K562 (cell line): Measurements from ENCODE around the gene MICU1. TPM values are rescaled to one million over a fixed set of nuclear protein-coding genes. Genes with fewer than 3 reads are reported as not detected.

Experiments used
- E2F5 ChIP-seq: sonication (generic); formaldehyde crosslinking; IDR thresholded peaks from 2 replicates; pipeline ENCODE4 v1.8.0; 2022; ENCODE audit warnings: mild to moderate bottlenecking, missing genetic modification reagents
- EP300 ChIP-seq: IDR thresholded peaks from 2 replicates; pipeline ENCODE4 v1.6.1; 2012; ENCODE audit warnings: low read length, improper control_type of control experiment
- FOXP1 ChIP-seq: sonication (generic); formaldehyde crosslinking; IDR thresholded peaks from 2 replicates; pipeline ENCODE4 v1.8.0; 2022; ENCODE audit warnings: mild to moderate bottlenecking, missing genetic modification reagents
- HDAC3 ChIP-seq: fragments of 450-650 bp; IDR thresholded peaks from 2 replicates; pipeline ENCODE4 v1.6.1; 2018; ENCODE audit warnings: borderline replicate concordance, mild to moderate bottlenecking, moderate library complexity; ENCODE audit not compliant: partially characterized antibody
- HNRNPLL ChIP-seq: fragments of 200-400 bp; formaldehyde crosslinking; IDR thresholded peaks from 2 replicates; pipeline ENCODE4 v1.6.1; 2017; ENCODE audit warnings: low read length, low read depth, mild to moderate bottlenecking; ENCODE audit not compliant: poor library complexity, severe bottlenecking
- MTF1 ChIP-seq: fragments of 250-450 bp; sonication (Bioruptor Pico); IDR thresholded peaks from 2 replicates; pipeline ENCODE4 v1.9.0; 2021; ENCODE audit warnings: moderate library complexity, mild to moderate bottlenecking, inconsistent platforms, borderline replicate concordance
- NR1H2 ChIP-seq: sonication (generic); formaldehyde crosslinking; IDR thresholded peaks from 2 replicates; pipeline ENCODE4 v1.4.0; 2020; ENCODE audit warnings: mild to moderate bottlenecking, missing genetic modification reagents
- POLR2B ChIP-seq: fragments of 450-650 bp; IDR thresholded peaks from 2 replicates; pipeline ENCODE4 v1.6.1; 2018; ENCODE audit warnings: low read depth; ENCODE audit not compliant: partially characterized antibody
- REST ChIP-seq, 2 experiments: fragments of 450-650 bp; formaldehyde crosslinking in 1 of 2; IDR thresholded peaks; 2 replicates each; pipeline versions ENCODE4 v1.4.0 to v1.6.1; 2014 to 2020; ENCODE audit warnings: mild to moderate bottlenecking in 2 of 2, borderline replicate concordance in 1 of 2, low read depth in 1 of 2
- RFX1 ChIP-seq: fragments of 450-650 bp; IDR thresholded peaks from 2 replicates; pipeline ENCODE4 v1.6.1; 2016; ENCODE audit warnings: mild to moderate bottlenecking, moderate library complexity
- SMARCA5 ChIP-seq: fragments of 450-650 bp; IDR thresholded peaks from 2 replicates; pipeline ENCODE4 v1.6.1; 2016
- TCF15 ChIP-seq: fragments of 250-450 bp; sonication (Bioruptor Pico); IDR thresholded peaks from 2 replicates; pipeline ENCODE4 v1.8.0; 2022; ENCODE audit warnings: moderate library complexity, mild to moderate bottlenecking, inconsistent platforms
- TGIF2 ChIP-seq: sonication (generic); formaldehyde crosslinking; IDR thresholded peaks from 2 replicates; pipeline ENCODE4 v1.8.1; 2022; ENCODE audit warnings: mild to moderate bottlenecking, missing genetic modification reagents, moderate library complexity
- ZBTB7A ChIP-seq: IDR thresholded peaks from 2 replicates; pipeline ENCODE4 v1.6.1; 2011; ENCODE audit warnings: low read depth, mild to moderate bottlenecking, low read length, moderate library complexity, borderline replicate concordance; ENCODE audit not compliant: control insufficient read depth
- ZNF140 ChIP-seq: fragments of 250-450 bp; sonication (Bioruptor Pico); IDR thresholded peaks from 2 replicates; pipeline ENCODE4 v1.8.0; 2021; ENCODE audit warnings: moderate library complexity, mild to moderate bottlenecking, inconsistent platforms
- ZNF280A ChIP-seq: fragments of 450-650 bp; IDR thresholded peaks from 2 replicates; pipeline ENCODE4 v1.6.1; 2018; ENCODE audit warnings: mild to moderate bottlenecking, low read depth; ENCODE audit not compliant: partially characterized antibody
- polyA plus RNA-seq, 8 experiments: library from polyadenylated mRNA; depleted of rRNA in 4 of 8; stranded (reverse) in 5 of 8; unstranded in 3 of 8; fragments of >200 nt; fragmentation: Nextera tagmentation in 2 of 8; fragmentation: Illumina TruSeq in 1 of 8; extraction: Ambion mirVana in 2 of 8; extraction: Trizol in 1 of 8; gene quantifications; 2 replicates each; pipeline versions ENCODE4 v1.2.1 to v1.2.3, GENCODE V29; 2011 to 2014; ENCODE audit warnings: inconsistent platforms in 1 of 8, missing spikeins in 1 of 8
- total RNA-seq, 7 experiments: library from RNA; depleted of rRNA in 6 of 7; stranded (reverse); fragments of >200 nt in 6 of 7; fragmentation: Illumina TruSeq in 2 of 7; extraction: Trizol in 2 of 7; gene quantifications; 2 replicates each; pipeline versions ENCODE4 v1.2.1 to v1.2.3, GENCODE V29; 2011 to 2021; ENCODE audit warnings: low replicate concordance in 1 of 7

Gene MICU1
- total and polyA plus RNA-seq, 9 of the 15 experiments (the other 6 are each of a cell fraction or from before 2014, with no cell fraction given): 29.3 to 76.8 (median 48.4) TPM

GRCh38 chr10:72637398-72637857 is 11.5 kb upstream of the MICU1 start (continued):
- TF ChIP-seq REST (IDR thresholded peaks at IDR 0.05; ENCODE audit: borderline replicate concordance): peak; percentile 40; the same call in 1 of the 2 replicates
- TF ChIP-seq REST (CRISPR knock-in tag; IDR thresholded peaks at IDR 0.05; ENCODE audit: low read depth): no peak
- peak; percentile 96; the same call in 1 of the 2 replicates for TF ChIP-seq NR1H2
- TF ChIP-seq EP300: peak; percentile 85
- no peak for TF ChIP-seq FOXP1 (CRISPR knock-in tag)
- no peak for TF ChIP-seq TGIF2
- no peak for TF ChIP-seq TCF15 (CRISPR knock-in tag)
- TF ChIP-seq RFX1: no peak
- TF ChIP-seq SMARCA5: no peak
- no peak for TF ChIP-seq POLR2B
- TF ChIP-seq ZNF280A: peak; percentile 99
- TF ChIP-seq E2F5 (CRISPR knock-in tag): no peak
- no peak for TF ChIP-seq MTF1 (CRISPR knock-in tag)
- no peak for TF ChIP-seq HDAC3
- TF ChIP-seq ZBTB7A: 0 out of 2 replicates have a peak, but pooled peaks have one; percentile 51
- no peak for TF ChIP-seq HNRNPLL
- no peak for TF ChIP-seq ZNF140 (CRISPR knock-in tag)
